ENCODE measurements around the gene JARID2.
A peak's percentile ranks its signal among the peaks of the same experiment; 100 is the strongest.

Gene JARID2

GRCh38 chr6:15476631-15477380 lies 230.9 kb downstream of the JARID2 start:
- no peak for DNase-seq

- DNase-seq = no peak
These were observed 231.9 kb downstream of the JARID2 start for GRCh38 chr6:15477746-15478145.

GRCh38 chr6:15479761-15480160 lies 233.9 kb downstream of the JARID2 start:
- no peak for DNase-seq

GRCh38 chr6:15480525-15480924 lies 234.7 kb downstream of the JARID2 start:
- DNase-seq = no peak

- DNase-seq = no peak
These were observed 235.8 kb downstream of the JARID2 start for GRCh38 chr6:15481390-15482291.

GRCh38 chr6:15483060-15483459 lies 237.2 kb downstream of the JARID2 start:
- no peak for DNase-seq

GRCh38 chr6:15484140-15484539 lies 238.3 kb downstream of the JARID2 start:
- DNase-seq = no peak

- DNase-seq = no peak
These were observed 239.0 kb downstream of the JARID2 start for GRCh38 chr6:15484821-15485220.

- DNase-seq = no peak
These were observed 240.1 kb downstream of the JARID2 start for GRCh38 chr6:15485936-15486335.

GRCh38 chr6:15487262-15487661 lies 241.4 kb downstream of the JARID2 start:
- DNase-seq = no peak

- no peak for DNase-seq
These were observed 243.5 kb downstream of the JARID2 start for GRCh38 chr6:15489261-15489962.

GRCh38 chr6:15490242-15491100 lies 244.6 kb downstream of the JARID2 start:
- DNase-seq = no peak

- peak; percentile 70 for DNase-seq
These were observed 245.6 kb downstream of the JARID2 start for GRCh38 chr6:15491255-15491985.

- DNase-seq = no peak
These were observed 246.1 kb downstream of the JARID2 start for GRCh38 chr6:15491986-15492269.

- DNase-seq = no peak
These were observed 247.7 kb downstream of the JARID2 start for GRCh38 chr6:15493437-15494168.

- no peak for DNase-seq
These were observed 249.6 kb downstream of the JARID2 start for GRCh38 chr6:15495375-15495901.

GRCh38 chr6:15496345-15497131 lies 250.7 kb downstream of the JARID2 start:
- DNase-seq = no peak

- DNase-seq = no peak
These were observed 252.8 kb downstream of the JARID2 start for GRCh38 chr6:15498640-15499039.

- DNase-seq = no peak
These were observed 253.3 kb downstream of the JARID2 start for GRCh38 chr6:15499125-15499524.

GRCh38 chr6:15499591-15499990 lies 253.7 kb downstream of the JARID2 start:
- DNase-seq = no peak
